ENCODE data around the gene MLIP.

DNA sequence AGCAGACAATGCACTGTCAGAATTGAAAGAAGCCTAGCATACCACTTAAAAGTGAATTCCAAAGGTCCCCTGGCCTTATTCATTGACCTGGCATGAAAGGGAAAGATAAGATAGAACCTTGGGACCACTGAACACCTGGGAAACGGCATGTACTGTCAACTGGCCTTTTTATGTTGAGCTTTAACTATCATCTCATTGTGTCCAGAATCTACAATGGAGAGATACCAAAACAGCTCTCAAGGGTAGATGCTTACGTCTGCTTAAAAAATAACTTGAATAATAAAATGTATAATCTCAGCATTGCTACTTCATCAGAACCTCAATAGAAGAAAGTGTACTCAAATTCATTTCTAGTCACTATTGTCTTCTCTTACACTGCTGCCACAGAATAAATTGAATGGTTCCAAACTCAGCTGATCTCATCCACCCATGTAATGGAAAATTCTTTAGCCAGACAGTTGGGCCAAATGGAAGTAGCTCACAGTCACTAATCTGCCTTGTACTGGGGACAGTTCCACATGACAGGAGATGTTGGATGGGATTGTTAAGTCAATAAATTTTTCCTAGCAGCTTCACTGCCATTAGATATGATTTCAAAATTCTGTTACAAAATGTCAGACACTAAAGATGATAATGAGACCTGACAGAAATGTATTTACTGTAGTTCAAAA lies 93.8 kb downstream of the MLIP start:
- TF ChIP-seq, protein P1, sequence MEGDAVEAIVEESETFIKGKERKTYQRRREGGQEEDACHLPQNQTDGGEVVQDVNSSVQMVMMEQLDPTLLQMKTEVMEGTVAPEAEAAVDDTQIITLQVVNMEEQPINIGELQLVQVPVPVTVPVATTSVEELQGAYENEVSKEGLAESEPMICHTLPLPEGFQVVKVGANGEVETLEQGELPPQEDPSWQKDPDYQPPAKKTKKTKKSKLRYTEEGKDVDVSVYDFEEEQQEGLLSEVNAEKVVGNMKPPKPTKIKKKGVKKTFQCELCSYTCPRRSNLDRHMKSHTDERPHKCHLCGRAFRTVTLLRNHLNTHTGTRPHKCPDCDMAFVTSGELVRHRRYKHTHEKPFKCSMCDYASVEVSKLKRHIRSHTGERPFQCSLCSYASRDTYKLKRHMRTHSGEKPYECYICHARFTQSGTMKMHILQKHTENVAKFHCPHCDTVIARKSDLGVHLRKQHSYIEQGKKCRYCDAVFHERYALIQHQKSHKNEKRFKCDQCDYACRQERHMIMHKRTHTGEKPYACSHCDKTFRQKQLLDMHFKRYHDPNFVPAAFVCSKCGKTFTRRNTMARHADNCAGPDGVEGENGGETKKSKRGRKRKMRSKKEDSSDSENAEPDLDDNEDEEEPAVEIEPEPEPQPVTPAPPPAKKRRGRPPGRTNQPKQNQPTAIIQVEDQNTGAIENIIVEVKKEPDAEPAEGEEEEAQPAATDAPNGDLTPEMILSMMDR (IDR thresholded peaks at IDR 0.05; ENCODE audit: insufficient read depth, low read length): no peak
- TF ChIP-seq GABPA (IDR thresholded peaks at IDR 0.05; ENCODE audit: low read depth) (no peak), POLR2AphosphoS5 (IDR thresholded peaks at IDR 0.05; ENCODE audit: low read depth) (no peak)
